Thymus (tissue), 11 donors: ENCODE data around the gene TUSC1. TPM values are rescaled to one million over a fixed set of nuclear protein-coding genes. Genes with fewer than 3 reads are reported as not detected.

Experiments used
- DNase-seq, 9 donors: peaks; one replicate each; pipeline ENCODE4 v3.0.0-alpha.2; 2013; ENCODE audit warnings: low spot score in 9 of 9, low read depth in 6 of 9, missing footprints in 1 of 9
- H3K27ac ChIP-seq, 2 donors: one replicate each; pipeline ENCODE4 v1.5.1; 2013; ENCODE audit warnings: control low read depth in 1 of 2, low read depth in 1 of 2, low read length in 1 of 2, mild to moderate bottlenecking in 1 of 2, moderate library complexity in 1 of 2
- H3K27me3 ChIP-seq, 2 donors: one replicate each; pipeline ENCODE4 v1.5.1; 2013; ENCODE audit warnings: low read length in 1 of 2; ENCODE audit not compliant: control insufficient read depth in 2 of 2, insufficient read depth in 1 of 2
- H3K36me3 ChIP-seq, 2 donors: one replicate each; pipeline ENCODE4 v1.5.1; 2013; ENCODE audit warnings: low read length in 1 of 2, mild to moderate bottlenecking in 1 of 2, moderate library complexity in 1 of 2; ENCODE audit not compliant: control insufficient read depth in 2 of 2, insufficient read depth in 2 of 2
- H3K4me1 ChIP-seq, 2 donors: one replicate each; pipeline ENCODE4 v1.5.1; 2013; ENCODE audit warnings: low read length in 2 of 2; ENCODE audit not compliant: control insufficient read depth in 2 of 2, insufficient read depth in 2 of 2
- H3K4me3 ChIP-seq, 2 donors: one replicate each; pipeline ENCODE4 v1.5.1; 2013; ENCODE audit warnings: low read length in 2 of 2, control low read depth in 1 of 2, mild to moderate bottlenecking in 1 of 2
- H3K9me3 ChIP-seq, 2 donors: one replicate each; pipeline ENCODE4 v1.5.1; 2013; ENCODE audit warnings: low read length in 1 of 2, mild to moderate bottlenecking in 1 of 2; ENCODE audit not compliant: control insufficient read depth in 2 of 2, insufficient read depth in 1 of 2
- WGBS: extraction: QIAGEN DNeasy Blood & Tissue Kit; methylation state at CpG from one replicate; pipeline ENCODE4 v1.1.7; 2013; 5-methylcytosine and 5-hydroxymethylcytosine counted together
- polyA plus RNA-seq: library from polyadenylated mRNA; stranded (reverse); fragments of 200-250 nt; gene quantifications from one replicate; pipeline ENCODE4 v1.2.3, GENCODE V29; 2013
- total RNA-seq: library from RNA; stranded (reverse); fragments of 120-200 nt; gene quantifications from one replicate; pipeline ENCODE4 v1.2.4, GENCODE V29; 2013
- donor health status: healthy.

The TUSC1 gene
- total and polyA plus RNA-seq, 2 donors: 6.2 to 18.4 TPM

GRCh38 chr9:25654417-25654816 lies 23.8 kb downstream of the TUSC1 start:
- WGBS: 94% methylated on average over 2 of the region's 2 CpGs

GRCh38 chr9:25648116-25648515 lies 30.1 kb downstream of the TUSC1 start:
- H3K36me3 ChIP-seq: no peaks in the 10 kb centered on the region
- 15% methylated on average over 3 of the region's 3 CpGs for WGBS
- H3K27ac ChIP-seq: no peak overlapping the region
- no peaks in the 10 kb centered on the region for H3K9me3 ChIP-seq
- H3K4me1 ChIP-seq: no peaks in the 10 kb centered on the region
- no peaks in the 10 kb centered on the region for H3K27me3 ChIP-seq
- DNase-seq: no peak
- no peak overlapping the region for H3K4me3 ChIP-seq

More at GRCh38 chr9:25654417-25654816, 23.8 kb downstream of the TUSC1 start:
- no peaks in the 10 kb centered on the region for H3K36me3 ChIP-seq
- H3K4me3 ChIP-seq: no peak overlapping the region
- H3K9me3 ChIP-seq: no peaks in the 10 kb centered on the region
- H3K27me3 ChIP-seq: no peaks in the 10 kb centered on the region
- DNase-seq: no peak
- no peaks in the 10 kb centered on the region for H3K4me1 ChIP-seq
- no peak overlapping the region for H3K27ac ChIP-seq

- Histone ChIP-seq H3K4me1 (no peaks in the 10 kb centered on the region), H3K36me3 (no peaks in the 10 kb centered on the region), H3K27ac (no peak overlapping the region), H3K9me3 (no peaks in the 10 kb centered on the region), H3K4me3 (no peak overlapping the region), H3K27me3 (no peaks in the 10 kb centered on the region)
- WGBS: 87% methylated on average over 2 of the region's 2 CpGs
- no peak for DNase-seq
Observed at GRCh38 chr9:25636026-25636425, 42.2 kb downstream of the TUSC1 start.

GRCh38 chr9:25629231-25629630 lies 49.0 kb downstream of the TUSC1 start:
- Histone ChIP-seq H3K9me3 (no peaks in the 10 kb centered on the region), H3K36me3 (no peaks in the 10 kb centered on the region), H3K27me3 (no peaks in the 10 kb centered on the region), H3K27ac (no peak overlapping the region), H3K4me3 (no peak overlapping the region), H3K4me1 (no peaks in the 10 kb centered on the region)
- 96% methylated on average over 3 of the region's 3 CpGs for WGBS
- no peak for DNase-seq
